T-helper 17 cell (primary cell): Measurements from ENCODE around the gene PCBP3. TPM values are rescaled to one million over a fixed set of nuclear protein-coding genes. Genes with fewer than 3 reads are reported as not detected.
"Not testable (repeated sequence)": the region's sequence is repeated elsewhere in the genome, so short reads cannot be mapped to it uniquely, and the experiment has no call there.

Experiments
- ATAC-seq: fragments of 150-1000 bp; cut with Tn5 transposase; 2 replicates; pipeline ENCODE4 v1.10.0; 2021; ENCODE audit warnings: mild to moderate bottlenecking, moderate library complexity
- DNase-seq, 3 donors: peaks; one replicate each; pipeline versions ENCODE4 v3.0.0 to v3.0.0-alpha.2; 2020 to 2021
- H3K9me3 ChIP-seq: one replicate; pipeline ENCODE4 v1.7.0; 2013; ENCODE audit warnings: low read length, mild to moderate bottlenecking; ENCODE audit not compliant: control insufficient read depth, poor library complexity, severe bottlenecking
- H3K27ac Mint-ChIP-seq: one replicate; pipeline ENCODE4 v1.8.0; 2022; ENCODE audit warnings: mild to moderate bottlenecking, moderate library complexity, mixed read lengths
- H3K27me3 Mint-ChIP-seq: one replicate; pipeline ENCODE4 v1.8.0; 2022; ENCODE audit warnings: mixed read lengths
- H3K36me3 Mint-ChIP-seq: one replicate; pipeline ENCODE4 v1.8.0; 2022; ENCODE audit warnings: low read depth, mixed read lengths
- H3K4me1 Mint-ChIP-seq: one replicate; pipeline ENCODE4 v1.8.0; 2022; ENCODE audit warnings: mild to moderate bottlenecking, mixed read lengths
- H3K4me3 Mint-ChIP-seq: one replicate; pipeline ENCODE4 v1.8.0; 2022; ENCODE audit warnings: mild to moderate bottlenecking, moderate library complexity, mixed read lengths
- total RNA-seq, 4 donors: library from RNA in 2 of 4; stranded (reverse) in 2 of 4; gene quantifications; one replicate each; pipeline ENCODE4 v1.2.3 and lab custom pipeline; 2022 to 2026

The PCBP3 gene
- total RNA-seq, 2 donors from 2014 or later = 0.91 to 4.2 TPM

GRCh38 chr21:45618846-45619485 is 24.6 kb upstream of the PCBP3 start:
- Mint-ChIP-seq H3K27me3 (no peaks in the 10 kb centered on the region), H3K4me1 (peaks cover 19% of the 10 kb centered on the region), H3K27ac (peak overlapping the region; percentile 99), H3K4me3 (no peak overlapping the region), H3K36me3 (no peaks in the 10 kb centered on the region)
- DNase-seq (no peak), ATAC-seq (no peak)
- no peaks in the 10 kb centered on the region for H3K9me3 ChIP-seq

GRCh38 chr21:45620201-45620923 is 23.2 kb upstream of the PCBP3 start:
- peak overlapping the region; percentile 24 for H3K27ac Mint-ChIP-seq
- no peak overlapping the region for H3K4me3 Mint-ChIP-seq
- peaks cover 15% of the 10 kb centered on the region for H3K4me1 Mint-ChIP-seq
- ATAC-seq = no peak
- no peak for DNase-seq
- H3K9me3 ChIP-seq = no peaks in the 10 kb centered on the region
- no peaks in the 10 kb centered on the region for H3K27me3 Mint-ChIP-seq
- no peaks in the 10 kb centered on the region for H3K36me3 Mint-ChIP-seq

GRCh38 chr21:45621435-45622331 is 21.8 kb upstream of the PCBP3 start:
- not testable (repeated sequence) for H3K4me3 Mint-ChIP-seq, H3K4me1 Mint-ChIP-seq, H3K9me3 ChIP-seq, H3K27me3 Mint-ChIP-seq, H3K36me3 Mint-ChIP-seq, ATAC-seq, DNase-seq
- H3K27ac Mint-ChIP-seq = peak overlapping the region; percentile 24

- no peak for ATAC-seq
- no peaks in the 10 kb centered on the region for H3K9me3 ChIP-seq
- no peak overlapping the region for H3K27ac Mint-ChIP-seq
- no peak for DNase-seq
- H3K4me1 Mint-ChIP-seq = peaks cover 3% of the 10 kb centered on the region
- H3K27me3 Mint-ChIP-seq = no peaks in the 10 kb centered on the region
- no peak overlapping the region for H3K4me3 Mint-ChIP-seq
- H3K36me3 Mint-ChIP-seq = no peaks in the 10 kb centered on the region
Observed at GRCh38 chr21:45622416-45623097, 21.0 kb upstream of the PCBP3 start.

- DNase-seq (no peak), ATAC-seq (no peak)
- H3K9me3 ChIP-seq = no peaks in the 10 kb centered on the region
- Mint-ChIP-seq H3K27me3 (peaks cover 7% of the 10 kb centered on the region), H3K36me3 (no peaks in the 10 kb centered on the region), H3K4me3 (no peak overlapping the region), H3K4me1 (peaks cover 3% of the 10 kb centered on the region), H3K27ac (peak overlapping the region; percentile 37)
Observed at GRCh38 chr21:45623436-45623835, 20.1 kb upstream of the PCBP3 start.

GRCh38 chr21:45626127-45626526 is 17.4 kb upstream of the PCBP3 start:
- not testable (repeated sequence) for H3K9me3 ChIP-seq, DNase-seq, H3K4me1 Mint-ChIP-seq, H3K4me3 Mint-ChIP-seq, H3K36me3 Mint-ChIP-seq, ATAC-seq, H3K27ac Mint-ChIP-seq
- peaks cover 12% of the 10 kb centered on the region for H3K27me3 Mint-ChIP-seq

GRCh38 chr21:45629046-45629981 is 14.2 kb upstream of the PCBP3 start:
- no peaks in the 10 kb centered on the region for H3K9me3 ChIP-seq
- peaks cover 12% of the 10 kb centered on the region for H3K27me3 Mint-ChIP-seq
- H3K27ac Mint-ChIP-seq = no peak overlapping the region
- H3K4me3 Mint-ChIP-seq = no peak overlapping the region
- DNase-seq (no peak), ATAC-seq (no peak)
- H3K4me1 Mint-ChIP-seq = no peaks in the 10 kb centered on the region
- H3K36me3 Mint-ChIP-seq = no peaks in the 10 kb centered on the region

- H3K9me3 ChIP-seq = no peaks in the 10 kb centered on the region
- Mint-ChIP-seq H3K27me3 (peaks cover 12% of the 10 kb centered on the region), H3K4me1 (no peaks in the 10 kb centered on the region), H3K27ac (no peak overlapping the region), H3K36me3 (no peaks in the 10 kb centered on the region), H3K4me3 (no peak overlapping the region)
- ATAC-seq (no peak), DNase-seq (no peak)
Observed at GRCh38 chr21:45630066-45630694, 13.3 kb upstream of the PCBP3 start.

- ATAC-seq (no peak), DNase-seq (no peak)
- no peaks in the 10 kb centered on the region for H3K4me1 Mint-ChIP-seq
- H3K36me3 Mint-ChIP-seq = no peaks in the 10 kb centered on the region
- H3K27ac Mint-ChIP-seq = no peak overlapping the region
- no peaks in the 10 kb centered on the region for H3K9me3 ChIP-seq
- peaks cover 12% of the 10 kb centered on the region for H3K27me3 Mint-ChIP-seq
- H3K4me3 Mint-ChIP-seq = no peak overlapping the region
Observed at GRCh38 chr21:45630876-45631275, 12.6 kb upstream of the PCBP3 start.

- H3K4me1 Mint-ChIP-seq = no peaks in the 10 kb centered on the region
- no peak overlapping the region for H3K4me3 Mint-ChIP-seq
- DNase-seq = no peak
Observed at GRCh38 chr21:45631540-45631939, 12.0 kb upstream of the PCBP3 start.

GRCh38 chr21:45632160-45632559 is 11.4 kb upstream of the PCBP3 start:
- DNase-seq = no peak
- H3K27me3 Mint-ChIP-seq = peaks cover 12% of the 10 kb centered on the region
- H3K36me3 Mint-ChIP-seq = no peaks in the 10 kb centered on the region
- no peaks in the 10 kb centered on the region for H3K4me1 Mint-ChIP-seq
- peak; percentile 54 for ATAC-seq
- H3K4me3 Mint-ChIP-seq = no peak overlapping the region
- no peaks in the 10 kb centered on the region for H3K9me3 ChIP-seq
- H3K27ac Mint-ChIP-seq = no peak overlapping the region

More at GRCh38 chr21:45631540-45631939, 12.0 kb upstream of the PCBP3 start:
- Mint-ChIP-seq H3K27me3 (peaks cover 12% of the 10 kb centered on the region), H3K27ac (no peak overlapping the region), H3K36me3 (no peaks in the 10 kb centered on the region)
- no peaks in the 10 kb centered on the region for H3K9me3 ChIP-seq
- ATAC-seq = no peak
